Testis (tissue), 2 donors: ENCODE data around the gene TMSB10.
"Not testable (repeated sequence)": the region's sequence is repeated elsewhere in the genome, so short reads cannot be mapped to it uniquely, and the experiment has no call there.

ENCODE experiments used
- POLR2A ChIP-seq: fragments of 450-650 bp; IDR thresholded peaks from one replicate; pipeline ENCODE4 v1.6.1; 2017; ENCODE audit warnings: antibody characterized with exemption, mild to moderate bottlenecking, moderate library complexity
- TF ChIP-seq, protein P1 (sequence below), 3 experiments: fragments of 450-650 bp in 2 of 3; fragments of 200-600 bp in 1 of 3; sonication (generic) in 1 of 3; IDR thresholded peaks; one replicate each; pipeline ENCODE4 v1.5.1; 2016 to 2019; ENCODE audit warnings: antibody characterized with exemption in 3 of 3, mild to moderate bottlenecking in 2 of 3, moderate library complexity in 1 of 3

DNA sequence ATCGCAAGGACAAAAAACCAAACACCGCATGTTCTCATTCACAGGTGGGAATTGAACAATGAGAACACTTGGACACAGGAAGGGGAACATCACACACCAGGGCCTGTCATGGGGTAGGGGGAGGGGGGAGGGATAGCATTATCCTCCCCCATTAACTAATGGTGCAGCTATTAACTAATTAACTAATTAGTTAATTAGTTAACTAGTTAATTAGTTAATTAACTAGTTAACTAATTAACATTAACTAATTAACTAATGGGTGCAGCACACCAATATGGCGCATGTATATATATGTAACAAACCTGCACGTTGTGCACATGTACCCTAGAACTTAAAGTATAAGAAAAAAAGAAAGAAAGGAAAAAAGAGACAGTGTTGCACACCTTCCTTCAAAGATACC, 37.1 kb upstream of the TMSB10 start:
- TF ChIP-seq, protein P1, sequence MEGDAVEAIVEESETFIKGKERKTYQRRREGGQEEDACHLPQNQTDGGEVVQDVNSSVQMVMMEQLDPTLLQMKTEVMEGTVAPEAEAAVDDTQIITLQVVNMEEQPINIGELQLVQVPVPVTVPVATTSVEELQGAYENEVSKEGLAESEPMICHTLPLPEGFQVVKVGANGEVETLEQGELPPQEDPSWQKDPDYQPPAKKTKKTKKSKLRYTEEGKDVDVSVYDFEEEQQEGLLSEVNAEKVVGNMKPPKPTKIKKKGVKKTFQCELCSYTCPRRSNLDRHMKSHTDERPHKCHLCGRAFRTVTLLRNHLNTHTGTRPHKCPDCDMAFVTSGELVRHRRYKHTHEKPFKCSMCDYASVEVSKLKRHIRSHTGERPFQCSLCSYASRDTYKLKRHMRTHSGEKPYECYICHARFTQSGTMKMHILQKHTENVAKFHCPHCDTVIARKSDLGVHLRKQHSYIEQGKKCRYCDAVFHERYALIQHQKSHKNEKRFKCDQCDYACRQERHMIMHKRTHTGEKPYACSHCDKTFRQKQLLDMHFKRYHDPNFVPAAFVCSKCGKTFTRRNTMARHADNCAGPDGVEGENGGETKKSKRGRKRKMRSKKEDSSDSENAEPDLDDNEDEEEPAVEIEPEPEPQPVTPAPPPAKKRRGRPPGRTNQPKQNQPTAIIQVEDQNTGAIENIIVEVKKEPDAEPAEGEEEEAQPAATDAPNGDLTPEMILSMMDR (IDR thresholded peaks at IDR 0.05) = not testable (repeated sequence)
- TF ChIP-seq POLR2A = not testable (repeated sequence)
